Smooth muscle cell (in vitro differentiated cells): ENCODE measurements around the gene PDE9A. TPM values are rescaled to one million over a fixed set of nuclear protein-coding genes. Genes with fewer than 3 reads are reported as not detected.

ENCODE experiments used
- DNase-seq: peaks from one replicate; lab custom pipeline; 2025; ENCODE audit not compliant: unreplicated experiment; lab: John Stamatoyannopoulos, UW
- H2AFZ ChIP-seq: fragments of 200-600 bp; sonication (generic); 2 replicates; pipeline ENCODE4 v1.6.0; 2016; ENCODE audit warnings: antibody characterized with exemption, low read depth, mild to moderate bottlenecking
- H3F3A ChIP-seq: fragments of 200-600 bp; sonication (generic); 2 replicates; pipeline ENCODE4 v1.6.0; 2017; ENCODE audit warnings: antibody characterized with exemption, low read depth
- H3K27ac ChIP-seq: fragments of 200-600 bp; sonication (generic); 2 replicates; pipeline ENCODE4 v1.5.1; 2016; ENCODE audit warnings: low read depth, mild to moderate bottlenecking
- H3K27me3 ChIP-seq: fragments of 200-600 bp; sonication (generic); 2 replicates; pipeline ENCODE4 v1.6.1; 2016; ENCODE audit warnings: low read depth, mild to moderate bottlenecking
- H3K36me3 ChIP-seq: fragments of 200-600 bp; sonication (generic); 2 replicates; pipeline ENCODE4 v1.5.1; 2016; ENCODE audit warnings: low read depth
- H3K4me1 ChIP-seq: fragments of 200-600 bp; sonication (generic); 2 replicates; pipeline ENCODE4 v1.5.1; 2016; ENCODE audit warnings: low read depth
- H3K4me2 ChIP-seq: fragments of 200-600 bp; sonication (generic); 2 replicates; pipeline ENCODE4 v1.6.0; 2016; ENCODE audit warnings: mild to moderate bottlenecking
- H3K4me3 ChIP-seq: fragments of 200-600 bp; sonication (generic); 2 replicates; pipeline ENCODE4 v1.5.1; 2016; ENCODE audit warnings: mild to moderate bottlenecking
- H3K79me2 ChIP-seq: fragments of 200-600 bp; sonication (generic); 2 replicates; pipeline ENCODE4 v1.6.0; 2016; ENCODE audit warnings: low read depth, mild to moderate bottlenecking
- H3K9ac ChIP-seq: fragments of 200-600 bp; sonication (generic); 2 replicates; pipeline ENCODE4 v1.6.0; 2016; ENCODE audit warnings: low read depth
- H3K9me3 ChIP-seq: fragments of 200-600 bp; sonication (generic); replicated peaks from 2 replicates; pipeline ENCODE4 v1.5.1; 2016; ENCODE audit warnings: low read depth
- H4K20me1 ChIP-seq: fragments of 200-600 bp; sonication (generic); 2 replicates; pipeline ENCODE4 v1.6.0; 2016; ENCODE audit warnings: low read depth
- WGBS: methylation state at CpG from one replicate; pipeline ENCODE4 v1.1.7; 2016; ENCODE audit warnings: low lambda C conversion rate; 5-methylcytosine and 5-hydroxymethylcytosine counted together
- polyA plus RNA-seq: library from polyadenylated mRNA; unstranded; fragments of >200 nt; fragmentation: Nextera tagmentation; extraction: Ambion mirVana; gene quantifications from 2 replicates; pipeline ENCODE4 v1.2.1, GENCODE V29; 2016
- total RNA-seq: library from RNA; depleted of rRNA; stranded (reverse); fragments of >200 nt; gene quantifications from 2 replicates; pipeline ENCODE4 v1.2.3, GENCODE V29; 2014
- TF ChIP-seq, protein P1 (sequence below): fragments of 200-600 bp; sonication (generic); IDR thresholded peaks from 2 replicates; pipeline ENCODE4 v1.5.1; 2017; ENCODE audit warnings: borderline replicate concordance, mild to moderate bottlenecking, antibody characterized with exemption; ENCODE audit not compliant: insufficient read depth, poor library complexity, severe bottlenecking

Gene PDE9A
- total and polyA plus RNA-seq, 2 experiments from 2014 or later, result 4.3 to 12.3 TPM

DNA sequence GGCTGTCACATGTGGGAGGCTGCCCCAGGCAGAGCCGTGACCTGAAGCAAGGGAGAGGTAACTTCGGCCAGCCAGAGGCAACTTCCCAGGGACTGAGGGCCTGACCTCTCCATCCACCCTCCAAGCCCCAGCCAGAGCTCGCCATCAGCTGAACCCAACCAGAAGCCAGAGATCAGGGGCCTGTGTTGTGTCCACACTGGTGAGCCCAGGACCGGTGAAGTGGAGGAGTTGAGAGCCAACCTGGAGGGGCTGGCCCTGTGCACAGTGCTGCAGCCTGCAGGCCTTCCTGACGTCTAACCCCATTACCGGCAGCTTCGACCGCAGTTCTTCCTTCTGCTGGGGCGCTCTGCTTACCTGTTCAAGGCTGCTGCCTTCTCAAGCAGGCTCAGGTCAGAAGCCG, 19.6 kb upstream of the PDE9A start:
- TF ChIP-seq, protein P1, sequence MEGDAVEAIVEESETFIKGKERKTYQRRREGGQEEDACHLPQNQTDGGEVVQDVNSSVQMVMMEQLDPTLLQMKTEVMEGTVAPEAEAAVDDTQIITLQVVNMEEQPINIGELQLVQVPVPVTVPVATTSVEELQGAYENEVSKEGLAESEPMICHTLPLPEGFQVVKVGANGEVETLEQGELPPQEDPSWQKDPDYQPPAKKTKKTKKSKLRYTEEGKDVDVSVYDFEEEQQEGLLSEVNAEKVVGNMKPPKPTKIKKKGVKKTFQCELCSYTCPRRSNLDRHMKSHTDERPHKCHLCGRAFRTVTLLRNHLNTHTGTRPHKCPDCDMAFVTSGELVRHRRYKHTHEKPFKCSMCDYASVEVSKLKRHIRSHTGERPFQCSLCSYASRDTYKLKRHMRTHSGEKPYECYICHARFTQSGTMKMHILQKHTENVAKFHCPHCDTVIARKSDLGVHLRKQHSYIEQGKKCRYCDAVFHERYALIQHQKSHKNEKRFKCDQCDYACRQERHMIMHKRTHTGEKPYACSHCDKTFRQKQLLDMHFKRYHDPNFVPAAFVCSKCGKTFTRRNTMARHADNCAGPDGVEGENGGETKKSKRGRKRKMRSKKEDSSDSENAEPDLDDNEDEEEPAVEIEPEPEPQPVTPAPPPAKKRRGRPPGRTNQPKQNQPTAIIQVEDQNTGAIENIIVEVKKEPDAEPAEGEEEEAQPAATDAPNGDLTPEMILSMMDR, result no peak
- no peak overlapping the region for H3K4me2 ChIP-seq
- peaks cover 8% of the 10 kb centered on the region for H3F3A ChIP-seq
- DNase-seq, result no peak
- no peaks in the 10 kb centered on the region for H3K9me3 ChIP-seq
- WGBS, result 88% methylated on average over 10 of the region's 10 CpGs
- H3K4me3 ChIP-seq, result no peak overlapping the region
- H4K20me1 ChIP-seq, result no peaks in the 10 kb centered on the region
- H3K27ac ChIP-seq, result no peak overlapping the region
- H3K36me3 ChIP-seq, result no peaks in the 10 kb centered on the region
- H3K79me2 ChIP-seq, result no peaks in the 10 kb centered on the region
- no peak overlapping the region for H3K9ac ChIP-seq
- H3K27me3 ChIP-seq, result no peaks in the 10 kb centered on the region
- peaks cover 10% of the 10 kb centered on the region for H3K4me1 ChIP-seq
- H2AFZ ChIP-seq, result no peak overlapping the region

DNA sequence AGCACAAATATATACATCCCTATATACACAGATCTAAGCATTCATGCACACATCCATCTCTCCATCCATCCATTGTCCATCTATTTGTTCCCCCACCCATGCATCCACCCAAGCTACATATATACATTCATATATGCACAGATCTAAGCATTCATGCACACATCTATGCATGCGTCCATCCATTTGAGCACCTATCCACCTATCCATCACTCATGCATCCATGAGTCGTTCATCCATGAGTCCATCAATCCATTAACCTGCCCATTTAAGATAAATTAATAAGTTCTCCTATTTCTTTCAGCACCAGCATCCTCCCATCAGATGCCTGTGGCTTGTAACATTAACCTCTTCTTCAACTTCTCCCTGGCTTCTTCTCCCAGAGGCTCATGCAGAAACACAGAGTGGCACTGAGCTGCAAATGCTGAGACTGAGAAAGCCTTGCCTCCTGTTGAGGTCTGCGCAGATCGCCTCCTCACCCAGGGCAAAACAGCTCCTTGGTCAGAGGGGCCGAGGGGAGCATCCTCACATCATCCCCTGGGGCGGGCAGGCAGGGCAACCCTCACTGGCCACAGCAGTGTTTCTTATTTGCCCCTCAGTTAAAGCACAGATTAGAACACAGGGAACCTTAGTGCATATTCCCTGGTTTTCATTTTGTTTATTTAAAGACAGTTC, 17.4 kb upstream of the PDE9A start:
- no peaks in the 10 kb centered on the region for H4K20me1 ChIP-seq

DNA sequence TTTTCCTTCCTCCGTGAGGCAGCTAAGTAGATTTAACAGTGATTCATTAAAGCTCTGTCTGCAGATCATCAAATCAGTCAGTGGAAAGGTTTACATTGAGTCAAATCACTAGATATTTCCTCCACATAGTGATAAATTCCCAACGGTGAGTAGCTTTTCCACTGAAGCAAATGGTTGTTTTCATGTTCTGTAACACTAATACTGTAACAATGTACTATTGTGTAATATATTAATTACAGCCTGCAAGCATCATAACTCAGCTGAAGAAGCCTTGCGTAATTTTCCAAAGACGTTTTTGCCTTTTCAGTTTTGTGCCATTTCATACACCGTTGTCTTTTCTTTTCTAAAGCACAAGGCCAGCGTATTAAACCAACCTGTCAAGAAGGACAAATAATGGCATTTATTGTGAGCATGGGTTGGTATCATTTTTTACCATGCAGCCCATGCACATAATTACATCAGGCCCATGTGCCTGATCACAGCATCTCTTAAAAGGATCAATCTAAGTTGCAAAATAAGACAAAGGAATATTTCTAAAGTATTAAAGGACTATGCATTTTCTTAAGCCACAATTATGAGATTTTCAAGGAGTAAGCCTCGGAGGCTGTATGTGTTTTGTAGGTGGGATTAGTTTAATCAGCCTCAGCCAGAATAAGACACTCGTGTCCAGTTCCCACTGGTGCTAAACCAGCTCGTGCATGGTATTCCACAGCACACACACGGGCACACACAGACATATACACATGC, 16.7 kb upstream of the PDE9A start:
- no peak overlapping the region for H2AFZ ChIP-seq
- H3K79me2 ChIP-seq, result no peaks in the 10 kb centered on the region
- H3K4me2 ChIP-seq, result peak overlapping the region; percentile 72
- no peak overlapping the region for H3K4me3 ChIP-seq
- no peak overlapping the region for H3K9ac ChIP-seq
- no peak for DNase-seq
- TF ChIP-seq, protein P1, result no peak
- no peaks in the 10 kb centered on the region for H4K20me1 ChIP-seq
- peak overlapping the region; percentile 46 for H3K27ac ChIP-seq
- H3K4me1 ChIP-seq, result peaks cover 16% of the 10 kb centered on the region
- 39% methylated on average over 10 of the region's 10 CpGs for WGBS
- H3K27me3 ChIP-seq, result no peaks in the 10 kb centered on the region
- H3K9me3 ChIP-seq, result no peaks in the 10 kb centered on the region
- H3F3A ChIP-seq, result peaks cover 12% of the 10 kb centered on the region
- H3K36me3 ChIP-seq, result no peaks in the 10 kb centered on the region

More for the DNA sequence above, 17.4 kb upstream of the PDE9A start:
- TF ChIP-seq, protein P1, result no peak
- H3K4me2 ChIP-seq, result peak overlapping the region; percentile 72
- no peaks in the 10 kb centered on the region for H3K27me3 ChIP-seq
- H3F3A ChIP-seq, result peaks cover 12% of the 10 kb centered on the region
- peaks cover 10% of the 10 kb centered on the region for H3K4me1 ChIP-seq
- H2AFZ ChIP-seq, result no peak overlapping the region
- H3K9me3 ChIP-seq, result no peaks in the 10 kb centered on the region
- no peak overlapping the region for H3K9ac ChIP-seq
- peak overlapping the region; percentile 38 for H3K27ac ChIP-seq
- 84% methylated on average over 6 of the region's 6 CpGs for WGBS
- H3K36me3 ChIP-seq, result no peaks in the 10 kb centered on the region
- DNase-seq, result no peak
- H3K4me3 ChIP-seq, result no peak overlapping the region
- no peaks in the 10 kb centered on the region for H3K79me2 ChIP-seq
